Activated CD4-positive, alpha-beta T cell treated with anti-CD3 and anti-CD28 coated beads, Interleukin-2, Interleukin-6, amounts not matched to agents 100 ng/mL and 50 ng/mL, durations not matched to agents 16 hours and 8 hours (primary cell): ENCODE measurements around the gene PDZRN3.

Experiments used
- DNase-seq: peaks from one replicate; pipeline ENCODE4 v3.0.0-alpha.2; 2020

The PDZRN3 gene

DNA sequence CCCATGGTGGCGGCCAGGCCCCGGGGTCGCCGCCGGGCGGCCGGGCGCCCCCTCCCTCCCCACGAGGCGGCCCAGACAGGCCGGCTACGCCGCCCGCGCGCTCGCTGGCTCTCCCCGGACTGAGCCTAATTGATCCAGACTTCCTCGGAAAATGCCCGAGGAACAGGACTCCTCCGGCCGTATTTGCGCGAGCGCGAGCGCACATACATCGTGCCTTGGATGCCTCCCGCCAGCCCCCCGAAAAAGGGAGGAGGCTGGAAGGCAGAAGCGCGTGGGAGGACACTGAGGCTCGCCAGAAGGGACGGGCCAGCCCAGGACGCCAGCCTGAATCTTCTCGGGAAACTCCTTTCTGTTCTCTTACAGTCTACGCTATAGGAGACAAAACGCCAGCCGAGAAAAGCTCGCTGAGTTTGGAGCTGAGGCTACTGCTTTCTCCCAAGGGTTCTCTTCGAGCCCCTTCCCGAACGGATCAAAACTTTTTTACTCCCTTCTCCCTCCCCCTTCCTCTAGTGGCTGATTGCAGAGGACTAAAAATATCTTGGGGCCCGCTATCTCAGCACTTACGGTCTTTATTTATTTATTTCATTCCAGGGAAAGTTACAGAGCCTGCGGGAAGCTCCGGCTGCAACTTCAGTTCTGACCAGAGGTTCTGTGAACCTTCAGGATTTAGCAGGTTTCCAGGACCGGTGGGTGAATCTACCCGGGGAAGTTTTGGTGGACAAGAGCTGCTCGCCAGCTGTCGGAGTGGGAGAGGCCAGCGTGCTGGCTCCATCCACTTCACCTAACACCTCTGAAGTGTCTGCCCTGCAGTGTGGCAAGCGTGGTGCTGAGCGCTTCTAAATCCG, at the start of gene PDZRN3:
Gene PDZRN3 (minus strand): TSS at position 121 of the 845 bp plus-strand sequence.
- no peak for DNase-seq

DNA sequence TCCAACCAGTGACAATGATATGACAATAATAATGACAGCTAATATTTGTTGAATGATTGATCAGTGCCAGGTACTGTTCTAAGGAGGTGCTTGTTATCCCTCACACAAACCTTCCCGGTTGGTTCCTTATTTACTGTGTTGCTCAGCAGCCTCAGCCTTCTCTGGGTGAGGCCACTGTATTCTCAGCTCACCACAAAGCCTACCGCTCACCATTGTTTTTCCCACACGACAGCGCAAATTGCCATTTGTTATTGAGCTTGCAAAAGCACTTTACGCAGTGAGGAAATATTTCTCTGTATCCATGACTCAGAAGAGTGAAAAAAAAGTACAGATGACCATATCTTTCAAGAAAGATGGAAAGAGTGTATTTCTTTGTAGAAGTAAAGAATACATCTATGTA, 49.5 kb upstream of the PDZRN3 start:
- DNase-seq: no peak

DNA sequence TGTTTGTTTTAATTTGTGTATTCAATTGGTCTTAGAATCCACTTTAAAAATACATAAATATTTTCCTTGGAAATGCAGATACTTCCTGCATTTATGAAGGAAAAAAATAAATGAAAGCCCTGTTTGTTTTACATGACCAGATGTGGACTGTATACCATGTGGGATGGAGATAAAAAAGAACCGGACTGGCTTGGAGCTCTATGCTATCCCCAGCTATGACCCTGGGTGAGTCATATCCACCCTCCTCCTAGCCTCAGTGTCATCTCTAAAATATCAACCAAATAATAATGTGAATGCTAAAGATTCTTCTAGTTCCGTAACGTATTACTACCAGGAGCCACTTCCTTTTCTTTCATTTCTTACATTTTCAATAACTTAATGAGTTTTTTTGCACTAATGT, 44.5 kb upstream of the PDZRN3 start:
- DNase-seq: no peak

DNA sequence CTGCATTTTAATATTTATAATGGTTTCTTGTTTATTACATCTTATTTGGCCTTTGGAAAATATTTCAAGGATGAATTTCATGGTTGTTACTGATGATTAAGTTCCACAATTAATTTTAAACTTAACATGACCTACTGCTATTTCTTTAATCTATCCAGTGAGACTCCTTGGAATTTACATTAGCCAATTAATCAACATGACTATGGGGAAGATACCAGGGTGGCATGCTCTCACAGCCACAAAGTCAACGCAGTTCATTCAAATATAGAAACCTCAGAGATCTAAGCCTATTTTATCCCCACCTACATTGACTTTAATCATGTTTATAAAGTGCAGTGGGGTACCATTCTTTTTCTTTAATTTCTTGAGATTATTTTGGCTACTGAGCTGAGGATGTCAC, 43.6 kb upstream of the PDZRN3 start:
- no peak for DNase-seq

DNA sequence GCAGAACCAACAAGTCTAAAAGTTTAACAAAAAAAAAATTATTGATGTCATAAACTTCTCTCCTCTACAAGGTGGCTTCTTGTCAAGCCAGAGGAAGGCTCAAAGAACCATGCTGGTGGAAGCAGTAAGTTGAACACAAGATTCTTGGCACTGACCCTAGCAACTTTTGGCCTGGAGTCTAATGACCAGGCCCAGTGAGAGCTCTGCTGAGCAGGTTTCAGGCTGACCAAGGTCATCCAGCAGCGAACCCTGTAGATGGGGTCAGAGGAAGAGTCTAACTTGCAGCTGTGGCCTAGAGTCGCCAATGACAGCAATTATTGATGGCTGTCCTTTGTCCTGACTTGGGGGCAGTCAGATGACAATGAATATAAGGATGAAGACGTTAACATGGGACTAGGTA, 43.1 kb upstream of the PDZRN3 start:
- DNase-seq: no peak

DNA sequence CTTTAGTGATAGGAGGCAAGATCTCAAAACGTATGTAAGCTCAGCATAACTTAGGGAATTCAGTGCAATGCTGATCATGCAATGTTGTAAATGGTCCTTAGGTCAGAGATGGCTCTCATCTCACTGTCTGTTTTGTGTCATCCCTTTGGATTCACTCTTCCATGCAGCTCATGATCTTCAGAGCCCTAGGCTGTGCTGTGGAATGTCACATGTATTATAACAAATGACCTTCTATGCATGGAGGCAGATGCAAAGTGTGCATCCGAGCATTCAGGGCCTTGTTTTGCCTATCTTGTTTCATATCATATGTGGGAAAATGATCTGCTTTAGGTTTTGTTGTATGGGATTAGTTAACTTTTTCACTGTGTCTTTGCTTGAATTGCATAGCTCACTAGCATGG, 40.5 kb upstream of the PDZRN3 start:
- DNase-seq: no peak

DNA sequence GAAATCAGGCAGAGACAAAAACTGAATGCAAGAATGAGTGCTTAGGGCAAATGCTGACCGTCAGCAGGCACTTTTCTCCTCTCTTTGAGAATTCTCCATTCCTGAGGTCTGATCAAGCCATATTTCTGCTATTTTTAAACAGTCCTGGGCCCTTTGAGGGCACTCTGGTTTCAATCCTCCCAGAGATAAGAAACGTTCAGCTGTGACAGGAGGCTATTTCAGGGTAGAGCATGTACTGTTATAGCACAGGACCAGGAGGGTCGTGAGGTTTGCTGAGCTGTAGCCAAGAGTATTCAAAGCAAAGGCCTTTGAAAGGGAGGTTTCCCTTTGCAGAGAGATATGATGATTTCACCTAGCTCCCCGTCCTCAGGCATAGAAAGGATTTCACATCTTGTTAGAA, 39.6 kb upstream of the PDZRN3 start:
- DNase-seq: no peak

DNA sequence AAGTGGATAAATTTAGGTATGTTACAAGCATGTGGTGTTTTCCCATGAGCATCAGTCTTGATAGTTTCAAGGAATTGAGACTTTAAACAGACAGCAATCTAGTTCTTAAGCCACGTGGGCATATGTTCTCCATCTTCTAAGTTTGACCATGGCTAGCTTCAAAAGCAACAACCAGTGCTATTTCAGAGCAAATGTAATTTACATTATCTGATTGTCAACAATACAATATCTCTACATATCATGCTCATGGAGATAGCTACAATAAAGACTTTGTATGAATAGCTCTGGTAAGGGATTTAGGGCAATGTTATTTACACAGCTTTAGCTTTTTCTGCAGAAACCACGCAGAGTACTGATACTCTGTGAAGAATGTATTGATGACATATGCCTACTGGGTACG, 38.8 kb upstream of the PDZRN3 start:
- DNase-seq: no peak

DNA sequence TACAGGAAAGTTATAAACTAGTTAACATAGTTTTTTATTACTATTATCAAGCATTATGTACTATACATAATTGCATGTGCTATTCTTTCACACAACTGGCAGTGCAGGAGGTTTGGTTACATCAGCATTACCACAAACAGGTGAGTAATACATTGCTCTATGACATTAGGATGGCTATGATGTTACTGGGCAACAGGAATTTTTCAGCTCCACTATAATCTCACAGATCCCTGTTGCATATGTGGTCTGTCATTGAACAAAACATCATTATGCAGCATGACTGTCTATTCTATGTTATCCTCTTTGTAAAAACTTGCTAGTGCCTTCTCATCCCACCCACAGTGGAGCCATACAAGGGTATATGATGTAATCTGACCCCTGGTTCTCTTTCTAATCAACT, 36.5 kb upstream of the PDZRN3 start:
- no peak for DNase-seq

DNA sequence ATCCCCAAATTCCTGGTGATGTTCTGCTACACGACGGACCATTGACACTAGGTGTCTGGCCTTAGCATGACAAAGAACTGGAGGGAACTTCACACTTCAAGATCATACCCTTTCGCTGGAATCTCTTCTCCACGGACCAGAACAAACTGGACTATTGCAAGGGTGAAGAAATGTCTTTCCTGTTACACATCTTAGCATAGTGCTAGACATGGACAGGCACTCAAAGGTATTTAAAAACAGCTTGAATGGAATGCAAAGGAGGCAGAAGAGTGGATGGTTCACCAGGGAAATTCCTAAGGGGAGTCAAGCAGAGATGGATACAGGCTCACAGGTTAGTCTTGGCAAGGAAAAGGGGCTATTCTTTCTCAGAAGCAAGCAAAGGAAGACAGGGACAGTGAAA, 33.5 kb upstream of the PDZRN3 start:
- DNase-seq: no peak

DNA sequence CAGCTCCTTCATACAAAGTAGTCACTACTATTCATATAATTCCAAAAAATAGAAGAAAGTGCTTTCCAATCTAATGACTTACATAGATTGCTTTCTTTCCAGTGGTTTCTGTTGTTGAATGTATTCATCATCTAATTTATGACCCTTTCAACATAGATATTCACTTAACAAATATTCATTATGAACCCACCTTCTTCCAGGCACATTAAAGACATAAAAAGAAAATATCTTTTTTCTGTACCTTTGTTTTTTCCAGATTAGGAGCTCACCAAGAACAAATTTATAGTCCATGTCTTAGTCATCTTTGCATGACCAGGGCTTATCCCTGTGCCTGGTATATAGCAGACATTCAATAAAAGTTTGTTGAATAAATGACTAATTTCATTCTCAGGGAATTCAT, 32.4 kb upstream of the PDZRN3 start:
- DNase-seq: no peak

DNA sequence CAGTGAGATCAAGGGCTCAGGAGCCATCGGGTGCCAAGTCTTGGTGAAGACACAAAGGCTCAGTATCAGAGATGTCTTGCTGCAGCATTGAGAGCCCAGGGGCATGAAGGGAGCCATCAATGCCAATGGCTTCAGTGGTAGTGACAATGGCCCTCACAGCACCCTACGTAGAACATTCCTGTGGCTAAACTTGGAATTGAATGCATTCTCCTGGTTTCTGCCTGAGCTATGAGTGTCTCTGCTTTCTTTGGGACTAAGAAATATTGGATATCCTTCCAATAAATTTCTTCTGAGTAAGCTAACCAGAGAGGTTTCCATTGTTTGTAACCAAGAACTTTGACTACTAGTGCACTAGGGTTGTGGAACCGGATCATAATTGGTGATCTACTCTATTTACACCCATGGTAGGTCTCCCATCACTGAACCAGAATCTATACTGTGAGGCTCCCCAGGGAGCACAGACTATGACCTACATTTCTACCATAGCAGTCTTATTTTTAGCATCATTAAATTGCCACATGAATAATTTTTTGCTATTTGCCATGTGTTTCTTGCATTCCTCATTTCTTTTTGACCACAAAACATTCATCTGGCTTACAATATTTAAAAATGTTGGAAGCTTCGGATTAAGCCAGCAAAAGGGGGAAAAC, 31.6 kb upstream of the PDZRN3 start:
- DNase-seq: no peak

DNA sequence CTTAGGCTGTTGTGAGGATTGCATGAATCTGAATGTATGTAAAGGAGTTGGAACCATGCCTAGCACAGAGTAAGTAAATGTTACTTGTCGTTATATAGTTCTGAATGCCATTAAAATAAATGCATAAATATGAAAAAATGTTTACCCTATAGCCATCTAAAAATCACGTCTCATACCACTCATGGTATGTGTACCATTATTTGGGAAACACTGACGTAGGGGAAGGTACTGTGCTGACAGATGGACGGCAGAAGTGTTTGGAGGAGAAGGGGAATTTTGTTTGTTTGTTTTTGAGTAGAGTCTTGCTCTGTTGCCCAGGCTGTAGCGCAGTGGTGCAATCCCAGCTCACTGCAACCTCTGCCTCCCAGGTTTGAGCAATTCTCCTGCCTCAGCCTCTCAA, 30.5 kb upstream of the PDZRN3 start:
- DNase-seq: no peak

DNA sequence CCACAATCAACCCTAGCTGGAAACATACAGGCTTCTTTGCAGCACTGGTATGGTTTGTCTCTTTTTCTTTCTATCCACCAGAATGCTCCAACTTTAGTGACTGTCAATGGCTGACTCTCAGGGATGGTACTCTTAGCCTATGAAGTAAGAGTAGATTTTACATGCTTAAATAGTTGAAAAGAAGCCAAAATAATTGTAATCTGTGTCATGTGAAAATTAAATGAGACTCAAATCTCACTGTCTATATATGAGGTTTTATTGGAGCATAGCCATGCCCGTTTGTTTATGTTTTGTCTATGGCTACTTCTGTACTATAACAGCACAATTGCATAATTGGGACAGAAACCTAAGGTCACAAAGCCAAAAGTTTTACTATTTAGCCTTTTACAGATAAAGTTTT, 29.1 kb upstream of the PDZRN3 start:
- DNase-seq: no peak

DNA sequence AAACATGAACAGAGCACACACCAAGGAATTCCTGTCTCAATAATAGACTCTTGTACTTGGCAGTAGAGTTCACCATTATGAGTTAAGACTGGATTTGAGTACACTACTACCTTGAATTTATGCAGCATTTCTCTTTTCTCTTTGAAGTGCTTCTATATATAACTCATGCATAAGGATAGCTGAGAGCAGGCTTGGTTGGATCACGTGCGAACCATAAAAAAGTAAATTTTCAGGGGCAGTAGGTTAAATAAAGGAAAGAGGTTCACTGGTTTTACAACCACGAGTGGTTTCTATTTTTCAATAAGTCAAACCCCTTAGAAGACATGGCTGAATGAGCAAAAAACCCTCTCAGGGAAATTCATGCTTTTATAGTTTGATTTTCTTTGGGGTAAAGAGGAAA, 28.6 kb upstream of the PDZRN3 start:
- DNase-seq: no peak

DNA sequence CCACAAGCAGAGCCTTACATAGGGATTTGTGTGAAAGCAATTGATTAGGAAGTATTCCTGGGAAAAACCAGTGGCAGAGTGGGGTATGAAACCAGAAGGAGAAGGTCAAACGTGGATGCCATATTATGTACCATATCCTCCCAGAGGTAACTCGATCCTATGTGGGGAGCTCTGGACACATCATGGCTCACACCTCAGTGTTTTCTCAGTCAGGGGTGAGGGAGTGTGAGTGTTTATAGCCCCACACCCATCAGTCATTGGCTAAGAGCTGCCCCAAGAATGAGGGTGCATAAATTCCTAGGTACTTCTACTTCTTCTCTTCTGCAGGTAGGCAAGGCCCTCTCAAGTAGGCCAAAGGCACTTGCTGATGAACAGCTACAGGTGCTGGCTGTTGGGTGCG, 28.2 kb upstream of the PDZRN3 start:
- DNase-seq: no peak

DNA sequence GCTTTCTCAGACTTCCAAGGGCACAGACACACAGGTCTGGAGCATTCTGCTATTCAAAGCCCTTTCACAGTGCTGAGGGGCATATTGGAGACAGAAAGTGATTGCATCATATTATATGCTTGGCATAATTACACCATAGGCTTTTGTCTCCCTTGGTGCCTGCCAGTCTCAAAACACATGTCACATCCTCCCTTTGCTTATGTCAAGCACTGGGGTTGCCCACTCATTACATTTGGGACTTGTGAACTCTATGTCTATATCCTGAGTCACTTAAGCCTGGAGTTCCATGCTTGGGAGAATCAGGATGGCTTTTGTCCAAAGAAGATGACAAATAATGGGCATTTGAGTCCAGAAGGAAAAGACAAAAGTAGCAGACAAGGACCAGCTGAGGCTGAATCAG, 12.3 kb upstream of the PDZRN3 start:
- no peak for DNase-seq

DNA sequence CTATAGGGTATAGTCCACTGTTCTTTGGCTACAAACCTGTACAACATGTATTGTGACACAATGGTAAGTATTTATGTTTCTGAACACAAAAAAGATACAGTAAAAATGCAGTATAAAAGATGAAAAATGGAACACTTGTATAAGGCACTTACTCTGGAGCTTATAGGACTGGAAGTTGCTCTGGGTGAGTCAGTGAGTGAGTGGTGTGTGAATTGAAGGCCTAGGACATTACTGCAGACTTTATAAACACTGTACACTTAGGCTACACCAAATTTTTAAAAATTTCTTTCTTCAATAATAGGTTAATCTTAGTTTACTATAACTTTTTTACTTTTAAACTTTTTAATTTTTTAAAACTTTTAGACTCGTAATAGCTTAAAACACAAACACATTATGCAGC, 10.5 kb upstream of the PDZRN3 start:
- no peak for DNase-seq

DNA sequence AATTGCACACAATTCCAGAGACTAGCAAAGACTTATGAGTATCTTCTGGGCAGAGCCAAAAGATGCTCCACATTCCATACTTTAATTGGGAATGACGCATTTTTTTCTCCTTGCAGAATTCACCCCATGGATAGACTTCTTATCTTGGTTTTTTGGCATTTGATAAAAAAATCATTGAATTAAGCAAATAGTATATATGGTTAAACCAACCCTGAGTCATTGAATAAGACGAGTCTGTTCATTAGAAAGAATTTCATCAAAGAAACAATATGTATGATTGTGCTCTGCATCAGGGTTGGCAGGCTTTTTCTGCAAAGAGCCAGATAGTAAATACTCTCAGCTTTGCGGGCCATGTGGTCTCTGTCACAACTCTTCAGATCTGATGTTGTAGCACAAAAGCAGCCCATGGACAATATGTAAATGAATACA, 9.2 kb upstream of the PDZRN3 start:
- no peak for DNase-seq

DNA sequence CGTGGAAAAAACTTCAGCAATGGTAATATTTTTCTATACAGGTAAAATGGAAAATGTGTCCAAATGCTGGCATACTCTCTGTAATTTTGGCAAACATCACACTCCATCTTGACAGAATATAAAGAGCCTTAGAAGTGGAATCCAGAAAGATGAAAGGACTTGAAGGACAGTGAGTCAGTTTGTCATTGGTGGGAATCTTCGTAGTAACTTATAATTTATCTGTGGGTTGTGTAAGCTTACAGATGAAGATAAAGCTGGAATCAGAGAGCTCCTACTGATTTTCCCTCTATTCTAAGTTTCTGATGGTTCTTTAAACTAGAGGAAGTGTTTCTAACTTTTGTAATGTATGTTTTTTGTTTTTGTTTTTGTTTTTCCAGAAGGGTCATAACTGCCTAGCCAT, 8.7 kb upstream of the PDZRN3 start:
- no peak for DNase-seq

DNA sequence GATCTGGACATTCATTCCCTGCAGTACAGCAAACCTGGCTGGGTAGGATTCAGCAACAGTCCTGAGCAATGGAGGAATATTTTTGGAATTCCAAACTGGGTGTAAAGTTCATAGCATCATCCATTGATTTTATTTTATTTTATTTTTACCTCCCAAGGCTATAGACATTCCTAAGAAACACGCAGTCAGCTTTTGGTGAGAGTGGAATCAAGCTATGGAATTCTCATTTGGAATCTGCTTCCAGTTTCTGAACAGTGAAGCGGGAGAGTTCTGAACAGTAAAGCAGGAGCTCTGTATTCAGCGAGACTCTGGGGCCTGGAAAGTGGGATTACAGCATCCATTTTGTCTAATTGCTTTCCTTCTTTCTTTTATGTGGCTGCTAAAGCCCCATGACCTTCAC, 1.4 kb upstream of the PDZRN3 start:
- DNase-seq: no peak

DNA sequence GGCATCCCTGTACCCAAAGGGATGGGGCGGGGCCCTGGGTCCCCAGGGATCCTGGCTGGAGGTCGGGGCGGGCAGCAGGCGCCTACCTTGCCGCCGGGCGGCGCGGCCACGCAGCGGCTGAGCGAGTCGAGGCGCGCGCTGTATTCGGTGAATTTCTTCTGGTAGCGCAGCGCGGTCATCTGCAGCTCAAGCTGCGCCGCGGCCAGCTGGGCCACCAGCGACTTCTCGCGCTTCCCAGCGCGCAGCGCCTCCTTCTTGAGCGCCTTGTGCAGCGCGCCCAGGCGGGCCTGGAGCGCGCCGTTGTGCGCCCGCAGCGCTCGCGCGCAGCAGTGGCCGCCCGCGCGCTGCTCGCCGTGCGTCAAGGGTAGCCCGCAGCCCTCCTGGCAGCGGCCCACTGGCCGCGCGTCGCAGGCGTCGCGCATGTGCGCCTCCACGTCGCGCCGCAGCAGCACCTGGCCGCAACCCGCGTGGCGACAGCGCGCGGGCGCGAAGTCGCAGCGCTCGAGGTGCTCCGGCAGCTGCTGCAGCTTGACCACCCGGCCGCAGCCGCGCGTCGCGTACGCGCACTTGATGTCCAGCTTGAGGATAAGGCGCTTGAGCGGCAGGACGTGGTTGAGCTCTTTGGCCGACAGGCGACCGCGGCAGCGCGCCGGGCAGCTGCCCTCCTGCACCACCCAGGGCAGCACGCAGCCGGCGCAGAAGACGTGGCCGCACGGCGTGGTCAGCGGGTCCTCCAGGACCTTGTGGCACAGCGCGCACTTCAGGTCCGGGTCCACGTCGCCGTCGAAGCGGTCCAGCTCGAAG, 522 bp downstream of the PDZRN3 start:
- DNase-seq: no peak

DNA sequence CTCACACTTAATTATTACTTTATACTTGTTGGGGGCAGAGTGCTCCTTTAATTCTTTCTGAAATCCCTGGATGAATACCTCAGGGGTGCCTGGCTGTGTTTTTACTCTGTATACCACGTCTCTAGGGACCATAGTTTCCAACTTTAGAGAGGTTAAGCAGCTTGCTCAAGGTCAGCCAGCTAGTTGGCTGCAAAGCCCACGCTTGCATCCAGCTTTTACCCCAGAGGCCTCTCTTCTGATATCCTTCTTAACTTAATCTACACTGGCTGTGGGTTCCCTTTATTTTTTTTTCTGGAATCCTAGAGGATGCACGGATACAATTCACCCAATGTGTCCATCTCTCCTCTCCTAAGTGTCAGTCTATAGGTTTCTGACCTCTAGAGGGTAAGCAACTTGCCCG, 1.4 kb downstream of the PDZRN3 start:
- DNase-seq: no peak
